ACC112 (cell line): ENCODE measurements around the gene CYP17A1.
A peak's percentile ranks its signal among the peaks of the same experiment; 100 is the strongest.

Experiments
- H2AFZ ChIP-seq: fragments of 200-600 bp; sonication (generic); one replicate; pipeline ENCODE4 v1.6.0; 2017; ENCODE audit warnings: antibody characterized with exemption, low read length; ENCODE audit not compliant: unreplicated experiment
- H3K27ac ChIP-seq: fragments of 200-600 bp; sonication (generic); 2 replicates; pipeline ENCODE4 v1.5.1; 2014; ENCODE audit warnings: low read depth, mild to moderate bottlenecking, antibody characterized with exemption, low read length, moderate library complexity
- H3K27me3 ChIP-seq: fragments of 200-600 bp; sonication (generic); 2 replicates; pipeline ENCODE4 v1.6.1; 2014; ENCODE audit warnings: mild to moderate bottlenecking, antibody characterized with exemption, low read length, moderate library complexity, mixed read lengths; ENCODE audit not compliant: insufficient read depth
- H3K36me3 ChIP-seq: fragments of 200-600 bp; sonication (generic); 2 replicates; pipeline ENCODE4 v1.6.1; 2016; ENCODE audit warnings: mild to moderate bottlenecking, antibody characterized with exemption, low read length, moderate library complexity, mixed read lengths; ENCODE audit not compliant: insufficient read depth
- H3K4me1 ChIP-seq: fragments of 200-600 bp; sonication (generic); one replicate; pipeline ENCODE4 v1.6.1; 2016; ENCODE audit warnings: low read length, mixed read lengths; ENCODE audit not compliant: insufficient read depth, unreplicated experiment, control insufficient read depth
- H3K4me3 ChIP-seq: fragments of 200-600 bp; sonication (generic); 2 replicates; pipeline ENCODE4 v1.5.1; 2014; ENCODE audit warnings: mild to moderate bottlenecking, low read depth, low read length
- H3K79me2 ChIP-seq: fragments of 200-600 bp; sonication (generic); one replicate; pipeline ENCODE4 v1.6.0; 2016; ENCODE audit warnings: low read length; ENCODE audit not compliant: control insufficient read depth, unreplicated experiment, insufficient read depth

CYP17A1 gene, protein sequence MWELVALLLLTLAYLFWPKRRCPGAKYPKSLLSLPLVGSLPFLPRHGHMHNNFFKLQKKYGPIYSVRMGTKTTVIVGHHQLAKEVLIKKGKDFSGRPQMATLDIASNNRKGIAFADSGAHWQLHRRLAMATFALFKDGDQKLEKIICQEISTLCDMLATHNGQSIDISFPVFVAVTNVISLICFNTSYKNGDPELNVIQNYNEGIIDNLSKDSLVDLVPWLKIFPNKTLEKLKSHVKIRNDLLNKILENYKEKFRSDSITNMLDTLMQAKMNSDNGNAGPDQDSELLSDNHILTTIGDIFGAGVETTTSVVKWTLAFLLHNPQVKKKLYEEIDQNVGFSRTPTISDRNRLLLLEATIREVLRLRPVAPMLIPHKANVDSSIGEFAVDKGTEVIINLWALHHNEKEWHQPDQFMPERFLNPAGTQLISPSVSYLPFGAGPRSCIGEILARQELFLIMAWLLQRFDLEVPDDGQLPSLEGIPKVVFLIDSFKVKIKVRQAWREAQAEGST

DNA sequence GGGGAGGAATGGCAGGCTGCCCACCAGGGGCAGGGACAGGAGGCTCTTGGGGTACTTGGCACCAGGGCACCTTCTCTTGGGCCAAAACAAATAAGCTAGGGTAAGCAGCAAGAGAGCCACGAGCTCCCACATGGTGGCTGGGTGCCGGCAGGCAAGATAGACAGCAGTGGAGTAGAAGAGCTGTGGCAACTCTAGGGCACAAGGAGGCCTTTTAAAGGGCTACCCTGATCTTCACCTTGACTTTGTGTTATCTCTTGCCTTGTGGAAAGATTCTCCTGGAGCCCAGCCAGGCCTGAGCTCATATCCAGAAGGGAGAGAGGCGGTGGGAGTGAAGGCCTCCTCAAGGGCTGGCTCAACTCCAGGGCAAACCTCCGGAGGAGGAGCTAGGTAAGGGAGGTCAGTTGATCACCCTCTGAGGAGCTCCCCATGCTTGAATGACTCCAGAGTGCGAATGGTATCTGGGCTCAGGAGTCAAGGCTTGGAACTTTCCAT, at the start of gene CYP17A1:
Gene CYP17A1, minus strand, starts transcription at position 184 of the 492 bp plus-strand sequence. Its CDS starts 52 bp downstream, at position 132.
- Histone ChIP-seq H3K4me1 (no peaks in the 10 kb centered on the region), H3K27ac (no peak within 1 kb of the TSS), H3K79me2 (no peaks in the 10 kb centered on the region), H3K4me3 (no peak within 1 kb of the TSS), H3K36me3 (no peaks in the 10 kb centered on the region), H2AFZ (no peak within 1 kb of the TSS), H3K27me3 (no peaks in the 10 kb centered on the region; the same call in 1 of the 2 replicates)

DNA sequence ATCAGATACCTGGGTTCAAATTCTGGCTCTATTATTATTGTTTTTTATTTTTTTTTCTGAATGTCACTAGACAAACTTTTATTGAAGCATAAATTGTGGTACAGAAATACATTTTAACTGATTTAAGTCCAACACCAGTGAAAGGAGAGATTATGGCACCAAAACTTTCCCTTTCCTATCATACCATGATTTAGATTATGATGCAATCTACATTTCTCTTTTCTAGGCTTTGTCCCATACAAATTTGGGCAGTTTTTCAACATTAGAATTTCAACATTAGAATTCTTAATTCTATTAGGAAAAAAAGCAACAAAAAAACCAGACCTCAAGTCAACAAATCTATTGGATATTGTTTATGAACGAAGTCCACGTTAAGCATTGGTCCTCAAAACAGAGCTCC, 43.0 kb upstream of the CYP17A1 start:
- H3K27ac ChIP-seq = no peak overlapping the region
- H3K36me3 ChIP-seq = no peaks in the 10 kb centered on the region
- H2AFZ ChIP-seq = no peak overlapping the region
- H3K4me3 ChIP-seq = no peak overlapping the region
- no peaks in the 10 kb centered on the region for H3K79me2 ChIP-seq
- no peaks in the 10 kb centered on the region for H3K4me1 ChIP-seq
- no peaks in the 10 kb centered on the region for H3K27me3 ChIP-seq

DNA sequence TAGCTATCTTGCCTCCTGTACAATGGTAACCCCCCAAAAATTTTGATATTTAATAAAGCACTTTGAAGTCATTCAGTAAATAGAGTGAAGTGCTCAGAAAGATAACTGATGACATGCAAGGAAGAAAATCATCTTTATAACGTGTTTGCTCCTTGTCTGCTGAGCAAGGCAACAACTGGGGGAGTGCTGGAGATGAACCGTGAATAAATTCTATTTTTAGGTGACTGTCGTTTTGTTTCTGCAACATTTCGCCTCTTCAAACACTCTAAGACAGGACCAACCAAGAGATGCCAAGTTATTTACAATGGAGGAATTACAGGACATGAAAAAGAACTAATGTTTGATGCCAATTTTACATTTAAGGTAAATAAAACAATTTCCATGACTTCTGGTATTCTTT, 41.4 kb upstream of the CYP17A1 start:
- H3K27me3 ChIP-seq = no peaks in the 10 kb centered on the region
- no peaks in the 10 kb centered on the region for H3K36me3 ChIP-seq
- no peak overlapping the region for H3K27ac ChIP-seq
- no peak overlapping the region for H3K4me3 ChIP-seq
- H3K4me1 ChIP-seq = no peaks in the 10 kb centered on the region
- no peak overlapping the region for H2AFZ ChIP-seq
- H3K79me2 ChIP-seq = no peaks in the 10 kb centered on the region

DNA sequence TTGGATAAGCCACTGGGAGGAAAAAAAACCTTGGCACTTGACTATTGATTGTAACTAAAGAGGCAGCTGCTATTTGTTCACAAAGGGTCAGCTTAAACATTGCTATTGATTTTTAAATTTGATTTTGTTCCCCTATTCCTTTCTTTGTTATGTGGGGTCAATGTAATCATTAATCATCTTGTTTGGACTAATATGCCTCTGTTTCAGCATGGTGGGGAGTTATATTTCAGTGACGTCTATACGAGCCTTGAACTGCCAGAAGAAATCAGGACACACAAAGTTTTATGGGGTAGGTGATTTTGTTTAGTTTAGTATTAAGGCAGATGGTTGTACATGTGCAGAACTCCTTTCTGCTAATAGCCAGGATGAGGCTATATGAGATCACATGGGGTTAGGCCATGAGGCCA, 39.5 kb upstream of the CYP17A1 start:
- Histone ChIP-seq H3K27me3 (no peaks in the 10 kb centered on the region), H3K4me3 (no peak overlapping the region), H2AFZ (no peak overlapping the region), H3K4me1 (no peaks in the 10 kb centered on the region), H3K79me2 (no peaks in the 10 kb centered on the region), H3K27ac (no peak overlapping the region), H3K36me3 (no peaks in the 10 kb centered on the region)

DNA sequence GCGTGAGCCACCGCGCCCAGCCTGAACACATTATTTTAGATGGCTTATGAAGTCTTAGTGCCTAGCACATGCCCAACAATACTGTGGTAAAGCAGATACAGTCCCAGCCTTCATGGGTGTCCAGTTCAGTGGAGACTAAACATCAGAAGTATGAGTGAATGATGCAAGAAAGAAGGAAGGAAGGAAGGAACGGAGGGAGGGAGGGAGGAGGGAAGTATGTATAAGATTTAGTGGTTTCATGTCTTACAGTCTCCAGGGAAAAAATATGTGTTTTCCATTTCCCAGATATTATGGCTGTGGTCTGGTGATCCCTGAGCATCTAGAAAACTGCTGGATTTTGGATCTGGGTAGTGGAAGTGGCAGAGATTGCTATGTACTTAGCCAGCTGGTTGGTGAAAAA, 35.0 kb upstream of the CYP17A1 start:
- Histone ChIP-seq H3K4me3 (no peak overlapping the region), H3K79me2 (no peaks in the 10 kb centered on the region), H3K27me3 (0 out of 2 replicates have a peak, but pooled peaks cover 5% of the 10 kb centered on the region), H3K4me1 (no peaks in the 10 kb centered on the region), H3K27ac (no peak overlapping the region), H3K36me3 (no peaks in the 10 kb centered on the region), H2AFZ (no peak overlapping the region)

DNA sequence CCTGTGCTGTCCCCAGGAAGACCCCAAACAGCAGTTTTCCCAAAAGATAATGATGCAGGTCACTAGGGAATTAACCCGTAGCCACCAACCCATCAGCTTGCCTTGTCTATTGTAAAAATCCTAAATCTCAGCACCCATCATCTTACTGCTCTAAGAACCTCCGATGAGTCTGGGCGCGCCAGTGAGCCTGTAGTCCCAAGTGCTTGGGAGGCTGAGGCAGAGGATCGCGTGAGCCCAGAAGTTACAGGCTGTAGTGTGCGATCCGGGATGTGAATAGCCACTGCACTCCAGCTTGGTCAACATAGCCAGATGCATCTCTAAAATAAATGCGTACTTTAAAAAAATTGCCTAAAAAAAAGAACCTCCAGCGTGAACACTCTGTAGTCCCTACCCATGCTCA, 33.0 kb upstream of the CYP17A1 start:
- Histone ChIP-seq H3K27ac (no peak overlapping the region), H3K4me3 (peak overlapping the region; percentile 72), H3K4me1 (no peaks in the 10 kb centered on the region), H3K79me2 (no peaks in the 10 kb centered on the region), H2AFZ (no peak overlapping the region), H3K36me3 (no peaks in the 10 kb centered on the region), H3K27me3 (0 out of 2 replicates have a peak, but pooled peaks cover 5% of the 10 kb centered on the region)

DNA sequence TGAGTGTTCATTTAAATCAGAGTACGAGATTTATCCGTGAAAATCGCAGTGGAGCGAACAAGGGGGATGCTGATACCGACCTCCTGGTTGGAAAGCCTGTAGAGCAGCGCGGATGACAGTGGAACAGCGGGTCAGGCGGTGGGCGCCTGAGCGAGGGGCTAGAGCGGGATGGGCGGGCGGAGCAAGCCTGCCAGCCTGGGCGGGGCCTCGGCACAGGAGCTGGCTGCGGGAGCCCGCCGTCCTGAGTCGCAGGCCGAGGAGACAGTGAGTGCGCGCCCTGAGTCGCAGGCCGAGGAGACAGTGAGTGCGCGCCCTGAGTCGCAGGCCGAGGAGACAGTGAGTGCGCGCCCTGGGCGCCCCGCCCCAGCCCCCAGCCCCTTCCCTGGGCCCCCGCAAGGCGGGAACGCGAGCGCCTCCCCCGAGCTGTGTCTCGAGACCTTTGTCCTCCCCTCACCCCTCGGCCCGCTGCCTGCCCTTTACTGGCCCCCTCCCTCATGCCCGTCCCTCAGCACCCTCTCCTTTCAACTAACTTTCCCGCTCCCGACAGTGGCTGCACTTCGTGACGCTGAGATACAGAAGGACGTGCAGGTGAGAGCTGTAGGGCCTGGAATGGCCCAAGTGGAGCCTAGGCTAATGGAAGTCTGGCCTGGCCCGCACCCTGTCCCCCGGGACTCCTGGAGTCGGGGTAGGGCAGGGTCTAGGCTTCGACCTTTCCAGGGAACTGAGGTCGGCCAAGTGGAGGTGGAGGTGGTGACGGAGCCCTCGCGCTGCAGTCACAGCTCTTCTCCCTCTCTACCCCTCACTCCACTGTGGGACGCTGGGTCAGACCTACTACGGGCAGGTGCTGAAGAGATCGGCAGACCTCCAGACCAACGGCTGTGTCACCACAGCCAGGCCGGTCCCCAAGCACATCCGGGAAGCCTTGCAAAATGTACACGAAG, 32.3 kb upstream of the CYP17A1 start, which contains the start of gene AS3MT:
Gene AS3MT, plus strand, starts transcription at position 213 of the 941 bp plus-strand sequence. Its CDS starts 123 bp downstream, at position 336.
- Histone ChIP-seq H3K27ac (no peak within 1 kb of the TSS), H3K79me2 (no peaks in the 10 kb centered on the region), H3K4me1 (no peaks in the 10 kb centered on the region), H2AFZ (peak within 1 kb of the TSS; percentile 90), H3K27me3 (0 out of 2 replicates have a peak, but pooled peaks cover 5% of the 10 kb centered on the region), H3K4me3 (peak within 1 kb of the TSS; percentile 72), H3K36me3 (no peaks in the 10 kb centered on the region)

DNA sequence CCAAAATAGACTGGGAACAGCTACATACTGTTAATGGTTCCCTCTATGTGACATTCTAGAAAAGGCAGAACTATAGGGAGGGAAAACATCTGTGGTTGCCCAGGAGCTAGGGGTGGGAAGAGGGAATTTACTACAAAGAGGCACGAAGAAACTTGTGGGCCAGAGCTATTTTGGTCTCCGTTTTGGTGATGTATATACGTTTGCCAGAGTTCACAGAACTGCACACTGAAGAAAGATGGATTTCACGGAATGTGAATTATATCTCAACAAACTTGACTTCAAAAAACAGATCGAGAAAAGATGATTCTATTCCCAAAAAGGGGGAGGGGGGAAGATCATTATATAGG, 31.7 kb upstream of the CYP17A1 start:
- 0 out of 2 replicates have a peak, but pooled peaks cover 5% of the 10 kb centered on the region for H3K27me3 ChIP-seq
- H3K27ac ChIP-seq = no peak overlapping the region
- H2AFZ ChIP-seq = peak overlapping the region; percentile 68
- H3K79me2 ChIP-seq = no peaks in the 10 kb centered on the region
- peak overlapping the region; percentile 72 for H3K4me3 ChIP-seq
- no peaks in the 10 kb centered on the region for H3K36me3 ChIP-seq
- no peaks in the 10 kb centered on the region for H3K4me1 ChIP-seq

DNA sequence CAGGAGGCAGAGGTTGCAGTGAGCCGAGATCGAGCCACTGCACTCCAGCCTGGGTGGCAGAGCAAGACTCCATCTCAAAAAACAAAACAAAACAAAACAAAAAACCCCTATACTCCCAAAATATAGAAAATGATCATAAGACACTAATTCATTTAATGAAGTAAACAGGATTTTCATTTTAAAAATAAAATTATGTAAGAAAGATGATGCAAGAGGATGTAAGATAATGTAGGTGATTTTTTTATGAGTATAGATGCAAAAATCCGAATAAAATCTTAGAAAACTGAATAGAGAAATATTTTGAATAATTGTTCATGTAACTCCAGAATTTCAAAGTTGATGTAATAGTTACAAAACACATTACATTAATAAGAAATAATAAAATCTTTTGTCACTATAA, 28.4 kb upstream of the CYP17A1 start:
- H3K79me2 ChIP-seq = no peaks in the 10 kb centered on the region
- H3K27me3 ChIP-seq = 0 out of 2 replicates have a peak, but pooled peaks cover 5% of the 10 kb centered on the region
- no peak overlapping the region for H3K27ac ChIP-seq
- H3K4me3 ChIP-seq = no peak overlapping the region
- H3K36me3 ChIP-seq = peaks cover 5% of the 10 kb centered on the region; the same call in 1 of the 2 replicates
- H3K4me1 ChIP-seq = no peaks in the 10 kb centered on the region
- H2AFZ ChIP-seq = no peak overlapping the region

DNA sequence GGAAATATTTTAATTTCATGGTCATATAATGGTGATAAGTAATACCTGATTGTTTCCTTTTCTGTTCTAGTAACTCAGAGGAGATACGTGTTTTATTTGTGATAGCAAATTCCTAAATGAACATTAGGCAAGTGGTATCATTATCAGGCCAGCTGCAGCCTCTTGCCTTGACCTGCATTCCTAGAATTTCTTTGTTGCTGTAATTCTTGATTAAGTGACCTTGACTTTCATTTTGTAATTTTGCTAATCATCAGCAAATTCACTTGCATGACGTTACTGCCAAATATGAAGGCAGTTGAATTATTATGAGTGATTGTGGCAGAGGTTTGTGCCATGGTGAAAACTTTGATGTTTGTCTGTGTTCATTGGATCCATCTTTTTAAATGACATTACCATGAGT, 26.4 kb upstream of the CYP17A1 start:
- peaks cover 5% of the 10 kb centered on the region; the same call in 1 of the 2 replicates for H3K36me3 ChIP-seq
- no peaks in the 10 kb centered on the region for H3K27me3 ChIP-seq
- no peaks in the 10 kb centered on the region for H3K79me2 ChIP-seq
- no peak overlapping the region for H3K27ac ChIP-seq
- no peak overlapping the region for H2AFZ ChIP-seq
- H3K4me1 ChIP-seq = no peaks in the 10 kb centered on the region
- H3K4me3 ChIP-seq = no peak overlapping the region
